HG02763 (cell line): Measurements from ENCODE around the gene ZBTB16.
"Not testable (repeated sequence)": the region's sequence is repeated elsewhere in the genome, so short reads cannot be mapped to it uniquely, and the experiment has no call there.

Experiments
- ATAC-seq: cut with Tn5 transposase; IDR thresholded peaks from one replicate; pipeline ENCODE4 v1.9.1; 2021; ENCODE audit warnings: mild to moderate bottlenecking, moderate library complexity; ENCODE audit not compliant: unreplicated experiment

ZBTB16 gene

GRCh38 chr11:114040706-114041211 is 18.8 kb upstream of the ZBTB16 start:
- ATAC-seq, result no peak

GRCh38 chr11:114042234-114042633 is 17.3 kb upstream of the ZBTB16 start:
- no peak for ATAC-seq

- ATAC-seq, result no peak
Measured at GRCh38 chr11:114044042-114044871, 15.3 kb upstream of the ZBTB16 start.

GRCh38 chr11:114047327-114047726 is 12.2 kb upstream of the ZBTB16 start:
- ATAC-seq, result no peak

- no peak for ATAC-seq
Measured at GRCh38 chr11:114049050-114049449, 10.5 kb upstream of the ZBTB16 start.

- not testable (repeated sequence) for ATAC-seq
Measured at GRCh38 chr11:114049766-114050165, 9.7 kb upstream of the ZBTB16 start.

- ATAC-seq, result no peak
Measured at GRCh38 chr11:114050258-114050927, 9.1 kb upstream of the ZBTB16 start.

- no peak for ATAC-seq
Measured at GRCh38 chr11:114051558-114051957, 8.0 kb upstream of the ZBTB16 start.

- ATAC-seq, result no peak
Measured at GRCh38 chr11:114052160-114052559, 7.4 kb upstream of the ZBTB16 start.

GRCh38 chr11:114053406-114053805 is 6.1 kb upstream of the ZBTB16 start:
- no peak for ATAC-seq

GRCh38 chr11:114054806-114055205 is 4.7 kb upstream of the ZBTB16 start:
- no peak for ATAC-seq

- ATAC-seq, result no peak
Measured at GRCh38 chr11:114056409-114056808, 3.1 kb upstream of the ZBTB16 start.

GRCh38 chr11:114057147-114057546 is 2.4 kb upstream of the ZBTB16 start:
- ATAC-seq, result no peak

GRCh38 chr11:114057605-114058004 is 1.9 kb upstream of the ZBTB16 start:
- ATAC-seq, result no peak

- no peak for ATAC-seq
Measured at GRCh38 chr11:114058026-114058706, 1.3 kb upstream of the ZBTB16 start.

- ATAC-seq, result no peak
Measured at GRCh38 chr11:114058871-114059277, 637 bp upstream of the ZBTB16 start.

- no peak for ATAC-seq
Measured at GRCh38 chr11:114059984-114060391, 477 bp downstream of the ZBTB16 start.

- ATAC-seq, result no peak
Measured at GRCh38 chr11:114060392-114061047, 1.0 kb downstream of the ZBTB16 start.

GRCh38 chr11:114061048-114061680 is 1.7 kb downstream of the ZBTB16 start:
- no peak for ATAC-seq

GRCh38 chr11:114061681-114062049 is 2.2 kb downstream of the ZBTB16 start:
- ATAC-seq, result no peak

- ATAC-seq, result no peak
Measured at GRCh38 chr11:114062272-114062671, 2.8 kb downstream of the ZBTB16 start.
